ENCODE results near the gene FTL. TPM values are rescaled to one million over a fixed set of nuclear protein-coding genes. Genes with fewer than 3 reads are reported as not detected.

Gene FTL
- total RNA-seq, 1 donor from 2014 or later, result 908 TPM

DNA sequence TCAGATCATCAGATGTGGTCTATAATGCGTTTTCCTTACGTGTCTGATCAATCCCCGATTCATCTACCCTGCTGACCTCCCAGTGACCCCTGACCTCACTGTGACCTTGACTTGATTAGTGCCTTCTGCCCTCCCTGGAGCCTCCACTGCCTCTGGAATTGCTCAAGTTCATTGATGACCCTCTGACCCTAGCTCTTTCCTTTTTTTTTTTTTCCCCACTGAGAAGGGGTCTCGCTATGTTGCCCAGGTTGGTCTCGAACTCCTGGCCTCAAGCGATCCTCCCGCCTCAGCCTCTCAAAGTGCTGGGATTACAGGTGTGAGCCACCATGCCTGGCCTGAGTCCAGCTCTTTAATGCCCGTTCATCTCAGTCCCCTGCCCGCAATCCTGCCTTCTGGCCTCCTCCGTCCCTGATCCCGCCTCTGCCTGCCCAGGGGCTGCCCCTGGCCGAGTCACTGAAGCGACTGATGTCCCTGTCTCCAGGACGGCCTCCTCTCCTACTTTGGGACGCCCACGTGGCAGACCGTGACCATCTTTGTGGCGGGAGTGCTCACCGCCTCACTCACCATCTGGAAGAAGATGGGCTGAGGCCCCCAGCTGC is 4.0 kb upstream of the FTL start:
- TF ChIP-seq, protein P1, sequence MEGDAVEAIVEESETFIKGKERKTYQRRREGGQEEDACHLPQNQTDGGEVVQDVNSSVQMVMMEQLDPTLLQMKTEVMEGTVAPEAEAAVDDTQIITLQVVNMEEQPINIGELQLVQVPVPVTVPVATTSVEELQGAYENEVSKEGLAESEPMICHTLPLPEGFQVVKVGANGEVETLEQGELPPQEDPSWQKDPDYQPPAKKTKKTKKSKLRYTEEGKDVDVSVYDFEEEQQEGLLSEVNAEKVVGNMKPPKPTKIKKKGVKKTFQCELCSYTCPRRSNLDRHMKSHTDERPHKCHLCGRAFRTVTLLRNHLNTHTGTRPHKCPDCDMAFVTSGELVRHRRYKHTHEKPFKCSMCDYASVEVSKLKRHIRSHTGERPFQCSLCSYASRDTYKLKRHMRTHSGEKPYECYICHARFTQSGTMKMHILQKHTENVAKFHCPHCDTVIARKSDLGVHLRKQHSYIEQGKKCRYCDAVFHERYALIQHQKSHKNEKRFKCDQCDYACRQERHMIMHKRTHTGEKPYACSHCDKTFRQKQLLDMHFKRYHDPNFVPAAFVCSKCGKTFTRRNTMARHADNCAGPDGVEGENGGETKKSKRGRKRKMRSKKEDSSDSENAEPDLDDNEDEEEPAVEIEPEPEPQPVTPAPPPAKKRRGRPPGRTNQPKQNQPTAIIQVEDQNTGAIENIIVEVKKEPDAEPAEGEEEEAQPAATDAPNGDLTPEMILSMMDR (conservative IDR thresholded peaks at IDR 0.05), result no peak
- no peak overlapping the region for H3K27ac Mint-ChIP-seq (ENCODE audit: unreplicated experiment)
- H3K4me1 Mint-ChIP-seq, result peaks cover 55% of the 10 kb centered on the region
- no peak for DNase-seq (ENCODE audit: low read depth, low spot score)
- peak overlapping the region; percentile 81 for H3K4me3 Mint-ChIP-seq
- H3K9me3 Mint-ChIP-seq, result no peaks in the 10 kb centered on the region
- peaks cover 18% of the 10 kb centered on the region for H3K27me3 Mint-ChIP-seq (ENCODE audit: low read depth)
- peaks cover 20% of the 10 kb centered on the region for H3K36me3 Mint-ChIP-seq (ENCODE audit: low read depth)

DNA sequence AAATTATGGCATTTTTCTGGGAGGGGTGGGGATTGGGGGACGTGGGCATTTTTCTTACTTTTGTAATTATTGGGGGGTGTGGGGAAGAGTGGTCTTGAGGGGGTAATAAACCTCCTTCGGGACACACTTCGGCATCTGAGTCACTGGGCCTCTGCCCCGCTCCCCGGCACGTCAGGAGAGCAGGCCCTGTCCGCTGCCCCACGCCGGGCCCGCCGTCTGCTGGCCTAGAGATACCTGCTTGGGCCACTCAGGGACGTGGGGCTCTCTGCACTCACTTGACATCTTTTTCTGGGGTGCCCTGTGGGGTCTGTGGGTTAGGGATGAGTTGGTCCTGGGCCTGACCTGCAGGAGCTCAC is 3.5 kb upstream of the FTL start:
- TF ChIP-seq, protein P1 (conservative IDR thresholded peaks at IDR 0.05), result no peak
- H3K27ac Mint-ChIP-seq (ENCODE audit: unreplicated experiment), result peak overlapping the region; percentile 67
- H3K36me3 Mint-ChIP-seq (ENCODE audit: low read depth), result peaks cover 23% of the 10 kb centered on the region
- no peaks in the 10 kb centered on the region for H3K9me3 Mint-ChIP-seq
- peaks cover 21% of the 10 kb centered on the region for H3K27me3 Mint-ChIP-seq (ENCODE audit: low read depth)
- no peak for DNase-seq (ENCODE audit: low read depth, low spot score)
- peak overlapping the region; percentile 81 for H3K4me3 Mint-ChIP-seq
- H3K4me1 Mint-ChIP-seq, result peaks cover 57% of the 10 kb centered on the region

DNA sequence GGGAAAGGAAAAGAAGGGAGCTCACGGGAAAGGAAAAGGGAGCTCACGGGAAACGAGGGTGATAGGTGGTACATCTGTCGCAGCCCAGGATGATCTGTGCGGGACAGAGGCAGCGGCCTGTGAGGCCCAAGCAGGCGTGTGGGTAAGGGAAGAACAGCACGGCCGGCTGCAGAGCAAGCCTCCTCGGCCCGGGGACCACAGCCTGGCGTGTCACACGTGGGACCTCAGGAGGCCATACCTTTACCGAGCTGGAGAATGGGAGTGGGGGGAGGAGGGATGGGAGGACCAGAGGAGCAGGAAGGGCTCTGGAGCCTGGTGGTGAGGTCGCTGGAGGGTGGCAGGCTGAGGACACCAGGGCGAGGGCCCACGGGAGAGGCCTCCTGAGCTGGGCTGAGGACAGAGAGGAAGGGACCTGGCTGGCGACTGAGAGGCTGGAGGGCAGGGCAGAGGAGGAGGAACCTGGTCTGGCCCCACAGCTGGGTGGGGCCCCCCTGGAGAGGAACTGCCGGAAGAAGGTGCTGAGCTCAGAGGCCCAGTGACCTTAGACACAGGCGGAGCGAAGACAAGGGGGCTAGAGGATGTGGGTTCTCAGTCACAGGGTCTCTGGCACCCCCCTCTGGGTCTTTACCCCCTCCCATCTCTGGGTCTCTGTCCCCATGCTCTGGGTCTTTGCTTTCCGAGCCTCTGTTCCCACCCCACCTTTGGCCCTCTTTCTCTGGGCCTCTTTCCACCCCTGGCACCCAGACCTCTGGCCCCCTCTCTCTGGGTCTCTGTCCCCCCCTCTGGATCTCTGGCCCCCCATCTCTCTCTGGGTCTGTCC is 2.9 kb upstream of the FTL start:
- TF ChIP-seq, protein P1 (conservative IDR thresholded peaks at IDR 0.05), result no peak
- H3K27me3 Mint-ChIP-seq (ENCODE audit: low read depth), result peaks cover 21% of the 10 kb centered on the region
- no peak for DNase-seq (ENCODE audit: low read depth, low spot score)
- H3K4me1 Mint-ChIP-seq, result peaks cover 55% of the 10 kb centered on the region
- no peaks in the 10 kb centered on the region for H3K9me3 Mint-ChIP-seq
- peak overlapping the region; percentile 67 for H3K27ac Mint-ChIP-seq (ENCODE audit: unreplicated experiment)
- H3K36me3 Mint-ChIP-seq (ENCODE audit: low read depth), result peaks cover 20% of the 10 kb centered on the region
- peak overlapping the region; percentile 77 for H3K4me3 Mint-ChIP-seq

DNA sequence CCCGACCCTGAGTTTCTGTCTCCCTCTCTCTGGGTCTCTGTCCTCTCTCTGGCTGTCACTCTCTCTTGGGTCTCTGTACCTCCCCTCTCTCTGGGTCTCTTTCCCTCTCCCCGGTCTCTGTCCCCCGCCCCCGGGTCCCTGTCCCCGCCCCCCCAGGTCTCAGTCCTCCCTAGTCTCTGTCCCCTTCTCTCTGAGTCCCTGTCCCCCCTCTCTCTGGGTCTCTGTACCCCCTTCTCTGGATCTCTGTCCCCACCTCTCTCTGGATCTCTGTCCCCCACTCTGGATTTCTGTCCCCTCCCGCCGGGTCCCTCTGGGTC is 2.3 kb upstream of the FTL start:
- Mint-ChIP-seq H3K27me3 (ENCODE audit: low read depth) (peaks cover 21% of the 10 kb centered on the region), H3K27ac (ENCODE audit: unreplicated experiment) (peak overlapping the region; percentile 50), H3K9me3 (no peaks in the 10 kb centered on the region), H3K4me1 (peaks cover 58% of the 10 kb centered on the region), H3K4me3 (peak overlapping the region; percentile 77), H3K36me3 (ENCODE audit: low read depth) (peaks cover 16% of the 10 kb centered on the region)
- no peak for DNase-seq (ENCODE audit: low read depth, low spot score)
- TF ChIP-seq, protein P1 (conservative IDR thresholded peaks at IDR 0.05), result no peak

DNA sequence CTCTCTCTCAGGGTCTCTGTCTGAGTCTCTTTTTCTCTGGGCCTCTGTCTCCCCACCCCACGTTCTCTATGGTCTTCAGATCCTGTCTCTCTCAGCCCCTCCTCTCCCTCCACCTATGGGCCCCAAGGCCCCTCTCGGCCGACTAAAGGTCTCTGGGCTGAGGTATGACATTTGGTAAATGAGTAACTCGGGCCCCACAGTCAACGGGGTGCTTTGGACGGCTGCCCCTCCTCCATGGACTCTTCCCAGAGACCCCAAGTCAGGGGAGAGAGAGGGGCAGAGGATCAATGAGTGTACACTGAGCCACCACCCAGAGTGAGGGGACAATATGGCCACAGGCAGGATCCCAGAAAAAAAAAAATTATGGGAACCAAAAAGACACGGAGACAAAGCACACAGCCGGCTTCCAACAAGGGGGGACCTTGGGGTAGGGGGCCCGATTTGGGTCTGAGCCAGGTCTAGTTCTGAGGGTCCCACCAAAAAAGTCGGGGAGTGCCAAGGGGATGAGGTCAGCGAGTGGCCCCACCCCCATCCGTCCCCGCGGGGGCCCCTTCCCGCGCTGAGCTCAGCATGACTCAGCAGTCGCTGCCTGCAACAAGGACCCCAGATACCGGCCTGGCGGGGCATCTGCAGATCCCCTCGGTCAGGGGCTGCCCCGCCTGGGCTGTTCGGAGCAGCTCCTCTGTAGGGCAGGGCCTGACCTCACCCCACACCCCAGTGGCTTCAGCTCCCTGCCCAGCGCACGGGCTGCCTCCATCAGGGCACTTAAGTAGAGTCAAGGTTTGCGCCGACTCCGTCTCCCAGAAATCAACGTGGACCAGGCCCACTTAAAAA is 1.5 kb upstream of the FTL start:
- H3K36me3 Mint-ChIP-seq (ENCODE audit: low read depth), result peaks cover 20% of the 10 kb centered on the region
- H3K27me3 Mint-ChIP-seq (ENCODE audit: low read depth), result peaks cover 21% of the 10 kb centered on the region
- H3K4me3 Mint-ChIP-seq, result peak overlapping the region; percentile 99
- H3K9me3 Mint-ChIP-seq, result no peaks in the 10 kb centered on the region
- TF ChIP-seq, protein P1 (conservative IDR thresholded peaks at IDR 0.05), result no peak
- H3K4me1 Mint-ChIP-seq, result peaks cover 58% of the 10 kb centered on the region
- peak overlapping the region; percentile 98 for H3K27ac Mint-ChIP-seq (ENCODE audit: unreplicated experiment)
- peak; percentile 54 for DNase-seq (ENCODE audit: low read depth, low spot score)
